Keratinocyte (primary cell): ENCODE measurements around the gene CENPL.

Experiments
- EZH2 ChIP-seq: IDR thresholded peaks from one replicate; pipeline ENCODE4 v1.6.1; 2012; ENCODE audit warnings: inconsistent platforms, mild to moderate bottlenecking, low read length, moderate library complexity
- TF ChIP-seq, protein P1 (sequence below), 3 experiments: IDR thresholded peaks in 1 of 3; conservative IDR thresholded peaks in 1 of 3; optimal IDR thresholded peaks in 1 of 3; 2 replicates in 2 of 3; 3 replicates in 1 of 3; pipeline versions ENCODE3 to v1.5.1; 2011; ENCODE audit warnings: low read length in 3 of 3, mild to moderate bottlenecking in 3 of 3, moderate library complexity in 2 of 3, control low read depth in 1 of 3, inconsistent platforms in 1 of 3; ENCODE audit not compliant: insufficient read depth in 2 of 3; ENCODE audit errors: extremely low read depth in 1 of 3

DNA sequence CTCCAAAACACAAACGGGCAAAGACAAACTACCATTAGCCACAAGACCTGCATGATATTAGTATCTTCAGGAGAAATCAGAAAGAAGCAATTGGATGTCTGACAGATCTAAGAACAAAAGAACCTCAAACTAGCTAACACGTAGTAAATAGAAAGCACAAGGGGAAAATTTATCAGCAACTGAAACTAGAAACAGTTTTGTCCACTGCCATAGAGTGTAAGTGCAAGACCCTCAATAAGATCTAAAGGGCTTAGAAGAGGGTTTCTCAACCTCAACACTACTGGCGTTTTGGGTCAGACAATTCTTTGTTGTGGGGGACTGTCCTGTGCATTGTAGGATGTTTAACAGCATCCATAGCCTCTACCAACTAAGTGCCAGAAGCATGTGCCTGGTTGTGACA is 55.9 kb downstream of the CENPL start:
- TF ChIP-seq, protein P1, sequence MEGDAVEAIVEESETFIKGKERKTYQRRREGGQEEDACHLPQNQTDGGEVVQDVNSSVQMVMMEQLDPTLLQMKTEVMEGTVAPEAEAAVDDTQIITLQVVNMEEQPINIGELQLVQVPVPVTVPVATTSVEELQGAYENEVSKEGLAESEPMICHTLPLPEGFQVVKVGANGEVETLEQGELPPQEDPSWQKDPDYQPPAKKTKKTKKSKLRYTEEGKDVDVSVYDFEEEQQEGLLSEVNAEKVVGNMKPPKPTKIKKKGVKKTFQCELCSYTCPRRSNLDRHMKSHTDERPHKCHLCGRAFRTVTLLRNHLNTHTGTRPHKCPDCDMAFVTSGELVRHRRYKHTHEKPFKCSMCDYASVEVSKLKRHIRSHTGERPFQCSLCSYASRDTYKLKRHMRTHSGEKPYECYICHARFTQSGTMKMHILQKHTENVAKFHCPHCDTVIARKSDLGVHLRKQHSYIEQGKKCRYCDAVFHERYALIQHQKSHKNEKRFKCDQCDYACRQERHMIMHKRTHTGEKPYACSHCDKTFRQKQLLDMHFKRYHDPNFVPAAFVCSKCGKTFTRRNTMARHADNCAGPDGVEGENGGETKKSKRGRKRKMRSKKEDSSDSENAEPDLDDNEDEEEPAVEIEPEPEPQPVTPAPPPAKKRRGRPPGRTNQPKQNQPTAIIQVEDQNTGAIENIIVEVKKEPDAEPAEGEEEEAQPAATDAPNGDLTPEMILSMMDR (optimal IDR thresholded peaks at IDR 0.05 in 1 of 3, IDR thresholded peaks at IDR 0.05 in 1 of 3, conservative IDR thresholded peaks at IDR 0.05 in 1 of 3; ENCODE audit: extremely low read depth in 1 of 3, insufficient read depth in 2 of 3, low read length in 3 of 3): no peak
- no peak for TF ChIP-seq EZH2
